H9 (cell line): ENCODE data around the gene CHMP6. TPM values are rescaled to one million over a fixed set of nuclear protein-coding genes. Genes with fewer than 3 reads are reported as not detected.

Source experiments
- DNase-seq: peaks from one replicate; pipeline ENCODE4 v3.0.0-alpha.2; 2017
- H2AFZ ChIP-seq: one replicate; pipeline ENCODE4 v1.6.1; 2013; ENCODE audit warnings: mild to moderate bottlenecking, low read length, control low read depth, moderate library complexity
- H2AK5ac ChIP-seq: 2 replicates; pipeline ENCODE4 v1.6.1; 2013; ENCODE audit warnings: low read length, control low read depth, mixed read lengths; ENCODE audit not compliant: insufficient read length
- H2BK120ac ChIP-seq: one replicate; pipeline ENCODE4 v1.6.1; 2013; ENCODE audit warnings: low read depth, mild to moderate bottlenecking, low read length, control low read depth, inconsistent platforms; ENCODE audit not compliant: poor library complexity, severe bottlenecking
- H2BK12ac ChIP-seq: 2 replicates; pipeline ENCODE4 v1.6.1; 2013; ENCODE audit warnings: low read length, control low read depth, mixed read lengths, low read depth; ENCODE audit not compliant: insufficient read length
- H2BK15ac ChIP-seq: 2 replicates; pipeline ENCODE4 v1.6.1; 2013; ENCODE audit warnings: low read depth, low read length, control low read depth
- H2BK20ac ChIP-seq: one replicate; pipeline ENCODE4 v1.6.1; 2013; ENCODE audit warnings: low read depth, mild to moderate bottlenecking, low read length, control low read depth, inconsistent platforms; ENCODE audit not compliant: poor library complexity, severe bottlenecking
- H2BK5ac ChIP-seq: 2 replicates; pipeline ENCODE4 v1.6.1; 2013; ENCODE audit warnings: low read length, control low read depth, mixed read lengths; ENCODE audit not compliant: insufficient read length
- H3K14ac ChIP-seq: 2 replicates; pipeline ENCODE4 v1.6.1; 2013; ENCODE audit warnings: low read length, control low read depth; ENCODE audit not compliant: insufficient read depth
- H3K18ac ChIP-seq: 2 replicates; pipeline ENCODE4 v1.6.1; 2013; ENCODE audit warnings: low read depth, mild to moderate bottlenecking, mixed read lengths, low read length, control low read depth; ENCODE audit not compliant: insufficient read length
- H3K23ac ChIP-seq: 2 replicates; pipeline ENCODE4 v1.6.1; 2013; ENCODE audit warnings: low read length, control low read depth, mixed read lengths, low read depth; ENCODE audit not compliant: insufficient read length
- H3K23me2 ChIP-seq: 2 replicates; pipeline ENCODE4 v1.6.1; 2013; ENCODE audit warnings: low read depth, mild to moderate bottlenecking, mixed read lengths, low read length, control low read depth; ENCODE audit not compliant: insufficient read length, poor library complexity, severe bottlenecking
- H3K27ac ChIP-seq: 2 replicates; pipeline ENCODE4 v1.5.1; 2013; ENCODE audit warnings: low read length, control low read depth, mixed read lengths, low read depth; ENCODE audit not compliant: insufficient read length
- H3K27me3 ChIP-seq: 2 replicates; pipeline ENCODE4 v1.6.1; 2013; ENCODE audit warnings: low read length, control low read depth, inconsistent platforms; ENCODE audit not compliant: insufficient read depth
- H3K4ac ChIP-seq: 2 replicates; pipeline ENCODE4 v1.6.1; 2013; ENCODE audit warnings: low read depth, mild to moderate bottlenecking, control low read depth, inconsistent platforms, low read length, moderate library complexity
- H3K4me1 ChIP-seq: 2 replicates; pipeline ENCODE4 v1.6.1; 2013; ENCODE audit warnings: low read length, control low read depth, inconsistent platforms; ENCODE audit not compliant: insufficient read depth
- H3K4me2 ChIP-seq: 2 replicates; pipeline ENCODE4 v1.6.1; 2013; ENCODE audit warnings: low read length, control low read depth, mixed read lengths; ENCODE audit not compliant: insufficient read length, insufficient read depth
- H3K56ac ChIP-seq: 2 replicates; pipeline ENCODE4 v1.6.1; 2013; ENCODE audit warnings: low read depth, mild to moderate bottlenecking, mixed read lengths, low read length, control low read depth; ENCODE audit not compliant: insufficient read length
- H3K79me1 ChIP-seq: 2 replicates; pipeline ENCODE4 v1.6.1; 2013; ENCODE audit warnings: low read depth, mild to moderate bottlenecking, moderate library complexity, low read length, control low read depth, inconsistent platforms; ENCODE audit not compliant: insufficient read depth, poor library complexity, severe bottlenecking
- H3K79me2 ChIP-seq: 2 replicates; pipeline ENCODE4 v1.6.1; 2013; ENCODE audit warnings: low read length, control low read depth, inconsistent platforms; ENCODE audit not compliant: insufficient read depth
- H3K9ac ChIP-seq: 2 replicates; pipeline ENCODE4 v1.6.1; 2013; ENCODE audit warnings: low read length, control low read depth, mixed read lengths; ENCODE audit not compliant: insufficient read length; ENCODE audit errors: extremely low read depth
- H3K9me3 ChIP-seq: one replicate; pipeline ENCODE4 v1.6.1; 2013; ENCODE audit warnings: low read depth, low read length, inconsistent platforms; ENCODE audit not compliant: control insufficient read depth
- H3T11ph ChIP-seq: one replicate; pipeline ENCODE4 v1.6.1; 2013; ENCODE audit warnings: mild to moderate bottlenecking, low read length, control low read depth, inconsistent platforms
- H4K20me1 ChIP-seq: one replicate; pipeline ENCODE4 v1.6.1; 2013; ENCODE audit not compliant: control insufficient read depth, insufficient read length, insufficient read depth
- H4K5ac ChIP-seq: 2 replicates; pipeline ENCODE4 v1.6.1; 2013; ENCODE audit warnings: low read depth, mild to moderate bottlenecking, mixed read lengths, low read length, control low read depth; ENCODE audit not compliant: insufficient read length
- H4K8ac ChIP-seq: replicated peaks from 2 replicates; pipeline ENCODE4 v1.6.1; 2013; ENCODE audit warnings: low read length, control low read depth, mixed read lengths, low read depth; ENCODE audit not compliant: insufficient read length
- H4K91ac ChIP-seq: 2 replicates; pipeline ENCODE4 v1.6.1; 2013; ENCODE audit warnings: low read depth, mild to moderate bottlenecking, moderate library complexity, mixed read lengths, low read length, control low read depth; ENCODE audit not compliant: insufficient read length
- H3K27ac Mint-ChIP-seq, 3 experiments: 2 replicates in 2 of 3; 3 replicates in 1 of 3; pipeline ENCODE4 v1.8.0; 2020 to 2021; ENCODE audit warnings: mixed read lengths in 3 of 3, mild to moderate bottlenecking in 1 of 3, moderate library complexity in 1 of 3
- H3K27me3 Mint-ChIP-seq: 2 replicates; pipeline ENCODE4 v1.8.0; 2021; ENCODE audit warnings: low read depth, mild to moderate bottlenecking, moderate library complexity, mixed read lengths
- H3K36me3 Mint-ChIP-seq, 3 experiments: 2 replicates in 2 of 3; 3 replicates in 1 of 3; pipeline ENCODE4 v1.8.0; 2020 to 2021; ENCODE audit warnings: low read depth in 3 of 3, mixed read lengths in 3 of 3; ENCODE audit not compliant: insufficient read depth in 1 of 3
- H3K4me1 Mint-ChIP-seq, 2 experiments: 2 replicates each; pipeline ENCODE4 v1.8.0; 2020; ENCODE audit warnings: mixed read lengths in 2 of 2
- H3K4me3 Mint-ChIP-seq, 2 experiments: 2 replicates in 1 of 2; 3 replicates in 1 of 2; pipeline ENCODE4 v1.8.0; 2020 to 2021; ENCODE audit warnings: mild to moderate bottlenecking in 2 of 2, mixed read lengths in 2 of 2, moderate library complexity in 1 of 2
- H3K9me3 Mint-ChIP-seq, 2 experiments: 2 replicates in 1 of 2; 3 replicates in 1 of 2; pipeline ENCODE4 v1.8.0; 2020; ENCODE audit warnings: mild to moderate bottlenecking in 2 of 2, mixed read lengths in 2 of 2, moderate library complexity in 1 of 2
- WGBS: extraction: QIAGEN DNeasy Blood & Tissue Kit; methylation state at CpG from one replicate; pipeline ENCODE4 v1.1.7; 2013; ENCODE audit warnings: missing lambda C conversion rate, low lambda C conversion rate, mixed read lengths; ENCODE audit not compliant: insufficient read length; ENCODE audit errors: extremely low coverage; 5-methylcytosine and 5-hydroxymethylcytosine counted together
- total RNA-seq: library from RNA; stranded (reverse); gene quantifications from 2 replicates; pipeline ENCODE4 v1.2.1, GENCODE V29; 2021
- TF ChIP-seq, protein P1 (sequence below): fragments of 200-600 bp; sonication (generic); conservative IDR thresholded peaks from 3 replicates; pipeline ENCODE4 v1.8.0; 2021; ENCODE audit warnings: antibody characterized with exemption, mild to moderate bottlenecking

The CHMP6 gene
- total RNA-seq, 1 experiment from 2014 or later: 23.4 TPM

DNA sequence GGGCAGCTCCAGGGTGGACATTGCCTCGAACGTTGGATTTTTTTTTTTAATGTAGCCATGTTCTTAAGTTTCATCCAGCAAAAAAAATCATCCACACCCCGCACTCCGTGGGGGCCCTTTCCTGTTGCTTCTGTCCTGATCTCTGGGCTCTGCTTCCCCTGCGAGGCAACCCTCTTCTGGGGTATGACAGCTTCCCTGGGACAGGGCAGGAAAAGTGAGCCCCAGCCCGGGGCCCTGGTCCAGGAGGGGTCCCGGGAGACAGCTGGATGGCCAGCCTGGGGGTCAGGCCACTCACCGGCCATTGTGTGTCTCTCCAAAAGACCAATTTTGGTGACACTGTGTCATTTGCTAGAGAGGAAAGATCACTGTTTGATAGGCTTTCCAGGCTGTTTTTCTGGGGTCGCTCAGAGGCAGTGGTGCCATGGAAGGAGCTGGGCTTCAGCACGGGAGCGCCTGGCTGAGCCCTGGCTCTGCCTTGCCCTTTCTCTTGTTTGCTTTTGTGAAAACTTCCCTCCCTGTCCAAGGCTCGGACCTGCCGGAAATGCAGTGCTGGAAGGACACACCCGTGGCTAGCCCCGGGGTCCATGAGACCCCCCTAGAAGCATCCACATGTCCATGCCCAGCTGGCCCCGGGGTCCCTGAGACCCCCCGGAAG lies 41.0 kb upstream of the CHMP6 start:
- Histone ChIP-seq H2BK20ac (no peak overlapping the region), H4K91ac (no peak overlapping the region), H3K4me2 (no peak overlapping the region), H3K18ac (no peak overlapping the region), H3T11ph (no peak overlapping the region), H2BK15ac (no peak overlapping the region), H2BK5ac (no peak overlapping the region), H3K79me1 (no peaks in the 10 kb centered on the region), H3K4ac (no peak overlapping the region), H3K79me2 (no peaks in the 10 kb centered on the region), H4K5ac (no peak overlapping the region), H2BK120ac (no peak overlapping the region), H2AK5ac (no peak overlapping the region), H3K4me1 (no peaks in the 10 kb centered on the region), H3K9me3 (no peaks in the 10 kb centered on the region), H3K27me3 (no peaks in the 10 kb centered on the region), H4K20me1 (no peaks in the 10 kb centered on the region), H3K9ac (no peak overlapping the region), H3K14ac (no peak overlapping the region), H3K23ac (no peak overlapping the region), H2BK12ac (no peak overlapping the region), H3K56ac (no peak overlapping the region), H3K27ac (no peak overlapping the region), H2AFZ (no peak overlapping the region), H3K23me2 (no peaks in the 10 kb centered on the region), H4K8ac (no peak overlapping the region)
- Mint-ChIP-seq H3K36me3 (peaks cover 14 to 25% (median 16%) of the 10 kb centered on the region in 3 experiments), H3K27me3 (peaks cover 1% of the 10 kb centered on the region; the same call in 1 of the 2 replicates), H3K27ac (no peak overlapping the region), H3K4me1 (peaks cover 0 to under 1% of the 10 kb centered on the region in 2 experiments; a peak in 1 of 4 replicates), H3K4me3 (no peak overlapping the region), H3K9me3 (no peaks in the 10 kb centered on the region)
- DNase-seq: no peak
- TF ChIP-seq, protein P1, sequence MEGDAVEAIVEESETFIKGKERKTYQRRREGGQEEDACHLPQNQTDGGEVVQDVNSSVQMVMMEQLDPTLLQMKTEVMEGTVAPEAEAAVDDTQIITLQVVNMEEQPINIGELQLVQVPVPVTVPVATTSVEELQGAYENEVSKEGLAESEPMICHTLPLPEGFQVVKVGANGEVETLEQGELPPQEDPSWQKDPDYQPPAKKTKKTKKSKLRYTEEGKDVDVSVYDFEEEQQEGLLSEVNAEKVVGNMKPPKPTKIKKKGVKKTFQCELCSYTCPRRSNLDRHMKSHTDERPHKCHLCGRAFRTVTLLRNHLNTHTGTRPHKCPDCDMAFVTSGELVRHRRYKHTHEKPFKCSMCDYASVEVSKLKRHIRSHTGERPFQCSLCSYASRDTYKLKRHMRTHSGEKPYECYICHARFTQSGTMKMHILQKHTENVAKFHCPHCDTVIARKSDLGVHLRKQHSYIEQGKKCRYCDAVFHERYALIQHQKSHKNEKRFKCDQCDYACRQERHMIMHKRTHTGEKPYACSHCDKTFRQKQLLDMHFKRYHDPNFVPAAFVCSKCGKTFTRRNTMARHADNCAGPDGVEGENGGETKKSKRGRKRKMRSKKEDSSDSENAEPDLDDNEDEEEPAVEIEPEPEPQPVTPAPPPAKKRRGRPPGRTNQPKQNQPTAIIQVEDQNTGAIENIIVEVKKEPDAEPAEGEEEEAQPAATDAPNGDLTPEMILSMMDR: no peak
- no CpG with 5 or more reads among the region's 17 CpGs for WGBS
